IPS DF 6.9 (cell line): ENCODE data around the gene CCDC40.

Experiments
- DNase-seq: peaks from one replicate; pipeline ENCODE4 v3.0.0-alpha.2; 2013; ENCODE audit warnings: low read depth, low spot score
- H3K27ac ChIP-seq: one replicate; pipeline ENCODE4 v1.5.1; 2013; ENCODE audit warnings: low read length, control low read depth
- H3K27me3 ChIP-seq: 2 replicates; pipeline ENCODE4 v1.6.1; 2013; ENCODE audit warnings: mild to moderate bottlenecking, low read length; ENCODE audit not compliant: control insufficient read depth, insufficient read depth
- H3K36me3 ChIP-seq: 2 replicates; pipeline ENCODE4 v1.6.1; 2013; ENCODE audit warnings: low read length; ENCODE audit not compliant: control insufficient read depth, insufficient read depth
- H3K4me1 ChIP-seq: 2 replicates; pipeline ENCODE4 v1.6.1; 2013; ENCODE audit warnings: low read length; ENCODE audit not compliant: control insufficient read depth, insufficient read depth
- H3K4me3 ChIP-seq: 2 replicates; pipeline ENCODE4 v1.5.1; 2013; ENCODE audit warnings: mild to moderate bottlenecking, low read length
- H3K9me3 ChIP-seq: 2 replicates; pipeline ENCODE4 v1.6.1; 2013; ENCODE audit warnings: low read length, inconsistent platforms; ENCODE audit not compliant: control insufficient read depth, insufficient read depth
- WGBS: extraction: QIAGEN DNeasy Blood & Tissue Kit; methylation state at CpG from one replicate; pipeline ENCODE4 v1.1.7; 2013; ENCODE audit warnings: mixed read lengths, missing lambda C conversion rate; ENCODE audit not compliant: insufficient read length, insufficient coverage; 5-methylcytosine and 5-hydroxymethylcytosine counted together

The CCDC40 gene

DNA sequence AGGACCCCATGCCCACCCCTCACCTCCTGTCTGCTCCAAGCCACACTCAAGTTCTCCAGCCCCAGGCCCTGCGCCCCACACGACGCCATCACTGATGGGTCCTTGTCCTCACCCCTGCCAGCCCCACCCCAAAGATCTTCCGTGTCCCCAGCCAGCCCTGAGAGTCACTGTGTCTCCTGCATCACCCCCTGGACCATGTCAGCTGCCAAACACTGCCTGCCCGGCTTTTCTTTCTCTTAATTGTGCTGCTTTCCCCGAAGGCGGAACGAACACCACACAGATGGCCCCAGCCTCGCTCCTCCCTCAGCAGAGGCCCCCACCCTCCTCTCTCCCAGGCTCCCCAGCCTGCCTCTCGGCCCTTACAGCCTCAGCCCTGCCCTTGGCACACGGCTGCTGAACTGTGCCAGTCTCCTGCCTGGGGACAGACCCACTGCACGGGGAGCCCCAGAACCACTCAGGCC is 60.1 kb downstream of the CCDC40 start:
- Histone ChIP-seq H3K4me1 (no peaks in the 10 kb centered on the region; the same call in 1 of the 2 replicates), H3K27ac (no peak overlapping the region), H3K36me3 (no peaks in the 10 kb centered on the region), H3K9me3 (no peaks in the 10 kb centered on the region), H3K27me3 (no peaks in the 10 kb centered on the region), H3K4me3 (no peak overlapping the region)
- DNase-seq, result no peak
- WGBS, result no CpG with 5 or more reads among the region's 12 CpGs

- no peaks in the 10 kb centered on the region for H3K27me3 ChIP-seq
- no peak overlapping the region for H3K4me3 ChIP-seq
- no peak overlapping the region for H3K27ac ChIP-seq
- H3K36me3 ChIP-seq, result no peaks in the 10 kb centered on the region
- WGBS, result no CpG with 5 or more reads among the region's 17 CpGs
- H3K9me3 ChIP-seq, result no peaks in the 10 kb centered on the region
- no peak for DNase-seq
- no peaks in the 10 kb centered on the region; the same call in 1 of the 2 replicates for H3K4me1 ChIP-seq
These were observed 60.7 kb downstream of the CCDC40 start for GRCh38 chr17:80097127-80097621.

- Histone ChIP-seq H3K27me3 (no peaks in the 10 kb centered on the region), H3K4me1 (no peaks in the 10 kb centered on the region; the same call in 1 of the 2 replicates), H3K27ac (no peak overlapping the region), H3K36me3 (no peaks in the 10 kb centered on the region), H3K9me3 (no peaks in the 10 kb centered on the region), H3K4me3 (no peak overlapping the region)
- DNase-seq, result no peak
- 100% methylated on average over 1 of the region's 23 CpGs for WGBS
These were observed 61.6 kb downstream of the CCDC40 start for GRCh38 chr17:80097844-80098691.

DNA sequence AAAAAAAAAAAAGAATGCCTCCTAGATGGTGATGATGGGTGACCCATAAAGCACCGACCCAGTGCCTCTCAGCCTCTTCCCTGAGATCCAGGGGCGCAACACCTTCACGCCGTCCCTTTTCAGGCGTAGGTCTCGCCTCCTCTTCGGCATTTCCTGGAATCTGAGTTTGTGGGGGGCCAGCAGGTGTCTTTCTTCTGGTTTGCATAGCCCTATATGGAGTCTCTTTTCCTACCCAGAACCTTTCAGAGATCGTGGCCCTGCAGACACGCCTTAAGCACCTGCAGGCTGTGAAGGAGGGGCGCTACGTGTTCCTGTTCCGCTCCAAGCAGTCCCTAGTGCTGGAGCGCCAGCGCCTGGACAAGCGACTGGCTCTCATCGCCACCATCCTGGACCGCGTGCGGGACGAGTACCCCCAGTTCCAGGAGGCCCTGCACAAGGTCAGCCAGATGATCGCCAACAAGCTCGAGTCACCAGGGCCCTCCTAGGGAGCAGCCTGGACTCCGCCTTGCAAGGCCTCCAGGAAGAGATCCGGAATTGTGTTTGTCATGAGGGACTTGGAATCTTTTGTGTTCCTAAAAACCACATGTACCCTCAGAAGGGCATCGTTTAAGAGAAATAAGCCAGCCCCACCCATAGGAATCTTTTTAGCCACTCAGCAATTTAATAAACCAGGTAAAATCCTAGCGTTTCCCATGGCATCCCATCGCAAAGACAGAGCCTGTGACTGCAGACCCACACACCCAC is 63.0 kb downstream of the CCDC40 start:
- no peak for DNase-seq
- Histone ChIP-seq H3K36me3 (no peaks in the 10 kb centered on the region), H3K4me3 (no peak overlapping the region), H3K9me3 (no peaks in the 10 kb centered on the region), H3K4me1 (no peaks in the 10 kb centered on the region; the same call in 1 of the 2 replicates), H3K27me3 (no peaks in the 10 kb centered on the region), H3K27ac (no peak overlapping the region)
- WGBS, result no CpG with 5 or more reads among the region's 27 CpGs

DNA sequence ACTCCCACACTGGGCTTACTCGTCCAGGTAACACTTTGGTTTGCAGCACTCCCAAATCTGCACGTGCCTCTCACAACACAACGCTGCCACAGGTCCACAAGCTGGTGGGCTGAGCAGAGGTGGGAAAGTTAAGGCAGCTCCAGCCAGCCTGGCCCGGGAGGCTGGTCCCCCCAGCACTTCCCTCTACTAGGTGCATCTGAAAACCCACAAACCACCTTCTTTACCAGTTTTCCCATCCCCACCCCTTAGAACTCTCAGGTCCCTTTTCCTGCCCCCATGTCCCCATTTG is 63.5 kb downstream of the CCDC40 start:
- no peaks in the 10 kb centered on the region for H3K36me3 ChIP-seq
- H3K27ac ChIP-seq, result no peak overlapping the region
- H3K4me1 ChIP-seq, result no peaks in the 10 kb centered on the region; the same call in 1 of the 2 replicates
- no peak for DNase-seq
- H3K27me3 ChIP-seq, result no peaks in the 10 kb centered on the region
- no peak overlapping the region for H3K4me3 ChIP-seq
- WGBS, result no CpG with 5 or more reads among the region's 4 CpGs
- no peaks in the 10 kb centered on the region for H3K9me3 ChIP-seq

DNA sequence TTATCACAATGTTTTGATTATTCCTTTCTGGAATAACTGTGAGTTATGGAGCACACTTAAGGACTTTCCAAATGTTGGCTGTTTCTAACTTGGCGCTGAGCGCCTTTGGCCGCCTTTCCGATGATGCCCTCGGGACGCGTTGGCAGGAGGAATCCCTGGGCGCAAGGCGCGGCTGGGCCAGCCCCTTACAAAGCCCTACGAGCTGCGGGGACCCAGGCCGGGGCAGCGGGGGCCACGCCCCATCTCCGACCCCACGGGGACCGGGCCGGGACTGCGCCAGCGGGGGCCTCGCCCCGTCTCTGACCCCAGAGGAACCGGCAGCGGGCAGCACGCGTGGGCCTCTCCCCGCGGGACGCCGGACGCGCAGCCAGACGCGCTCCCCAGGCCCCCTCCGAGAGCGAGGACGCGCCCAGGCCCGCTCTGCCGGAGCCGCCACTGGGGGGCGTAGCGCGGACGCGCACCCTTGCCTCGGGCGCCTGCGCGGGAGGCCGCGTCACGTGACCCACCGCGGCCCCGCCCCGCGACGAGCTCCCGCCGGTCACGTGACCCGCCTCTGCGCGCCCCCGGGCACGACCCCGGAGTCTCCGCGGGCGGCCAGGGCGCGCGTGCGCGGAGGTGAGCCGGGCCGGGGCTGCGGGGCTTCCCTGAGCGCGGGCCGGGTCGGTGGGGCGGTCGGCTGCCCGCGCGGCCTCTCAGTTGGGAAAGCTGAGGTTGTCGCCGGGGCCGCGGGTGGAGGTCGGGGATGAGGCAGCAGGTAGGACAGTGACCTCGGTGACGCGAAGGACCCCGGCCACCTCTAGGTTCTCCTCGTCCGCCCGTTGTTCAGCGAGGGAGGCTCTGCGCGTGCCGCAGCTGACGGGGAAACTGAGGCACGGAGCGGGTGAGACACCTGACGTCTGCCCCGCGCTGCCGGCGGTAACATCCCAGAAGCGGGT is 64.8 kb downstream of the CCDC40 start, which contains the start of gene GAA:
Gene GAA (plus strand): TSS at position 571 of the 935 bp plus-strand sequence. CDS start 3,006 bp downstream, outside the sequence.
- H3K4me3 ChIP-seq, result peak within 1 kb of the TSS; percentile 95
- no peaks in the 10 kb centered on the region; the same call in 1 of the 2 replicates for H3K4me1 ChIP-seq
- H3K27me3 ChIP-seq, result no peaks in the 10 kb centered on the region
- DNase-seq, result peak; percentile 60
- H3K9me3 ChIP-seq, result no peaks in the 10 kb centered on the region
- no peak within 1 kb of the TSS for H3K27ac ChIP-seq
- H3K36me3 ChIP-seq, result no peaks in the 10 kb centered on the region
- no CpG with 5 or more reads among the region's 114 CpGs for WGBS

DNA sequence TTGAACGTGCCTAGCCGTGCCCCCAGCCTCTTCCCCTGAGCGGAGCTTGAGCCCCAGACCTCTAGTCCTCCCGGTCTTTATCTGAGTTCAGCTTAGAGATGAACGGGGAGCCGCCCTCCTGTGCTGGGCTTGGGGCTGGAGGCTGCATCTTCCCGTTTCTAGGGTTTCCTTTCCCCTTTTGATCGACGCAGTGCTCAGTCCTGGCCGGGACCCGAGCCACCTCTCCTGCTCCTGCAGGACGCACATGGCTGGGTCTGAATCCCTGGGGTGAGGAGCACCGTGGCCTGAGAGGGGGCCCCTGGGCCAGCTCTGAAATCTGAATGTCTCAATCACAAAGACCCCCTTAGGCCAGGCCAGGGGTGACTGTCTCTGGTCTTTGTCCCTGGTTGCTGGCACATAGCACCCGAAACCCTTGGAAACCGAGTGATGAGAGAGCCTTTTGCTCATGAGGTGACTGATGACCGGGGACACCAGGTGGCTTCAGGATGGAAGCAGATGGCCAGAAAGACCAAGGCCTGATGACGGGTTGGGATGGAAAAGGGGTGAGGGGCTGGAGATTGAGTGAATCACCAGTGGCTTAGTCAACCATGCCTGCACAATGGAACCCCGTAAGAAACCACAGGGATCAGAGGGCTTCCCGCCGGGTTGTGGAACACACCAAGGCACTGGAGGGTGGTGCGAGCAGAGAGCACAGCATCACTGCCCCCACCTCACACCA is 65.7 kb downstream of the CCDC40 start:
- Histone ChIP-seq H3K4me1 (no peaks in the 10 kb centered on the region; the same call in 1 of the 2 replicates), H3K9me3 (no peaks in the 10 kb centered on the region), H3K36me3 (no peaks in the 10 kb centered on the region; the same call in 1 of the 2 replicates), H3K27me3 (no peaks in the 10 kb centered on the region), H3K4me3 (peak overlapping the region; percentile 95), H3K27ac (no peak overlapping the region)
- no CpG with 5 or more reads among the region's 21 CpGs for WGBS
- DNase-seq, result no peak

GRCh38 chr17:80102664-80103448 is 66.4 kb downstream of the CCDC40 start:
- no CpG with 5 or more reads among the region's 15 CpGs for WGBS
- Histone ChIP-seq H3K9me3 (no peaks in the 10 kb centered on the region), H3K36me3 (no peaks in the 10 kb centered on the region; the same call in 1 of the 2 replicates), H3K4me1 (no peaks in the 10 kb centered on the region; the same call in 1 of the 2 replicates), H3K4me3 (no peak overlapping the region), H3K27me3 (no peaks in the 10 kb centered on the region), H3K27ac (no peak overlapping the region)
- DNase-seq, result no peak
